K562 (cell line): ENCODE data around the gene TRANK1. TPM values are rescaled to one million over a fixed set of nuclear protein-coding genes. Genes with fewer than 3 reads are reported as not detected.

ENCODE experiments used
- RBM15 ChIP-seq: fragments of 200-400 bp; formaldehyde crosslinking; IDR thresholded peaks from 2 replicates; pipeline ENCODE4 v1.6.1; 2018; ENCODE audit warnings: mild to moderate bottlenecking, low read length, moderate library complexity; ENCODE audit not compliant: insufficient read depth
- polyA plus RNA-seq, 8 experiments: library from polyadenylated mRNA; depleted of rRNA in 4 of 8; stranded (reverse) in 5 of 8; unstranded in 3 of 8; fragments of >200 nt; fragmentation: Nextera tagmentation in 2 of 8; fragmentation: Illumina TruSeq in 1 of 8; extraction: Ambion mirVana in 2 of 8; extraction: Trizol in 1 of 8; gene quantifications; 2 replicates each; pipeline versions ENCODE4 v1.2.1 to v1.2.3, GENCODE V29; 2011 to 2014; ENCODE audit warnings: inconsistent platforms in 1 of 8, missing spikeins in 1 of 8
- total RNA-seq, 7 experiments: library from RNA; depleted of rRNA in 6 of 7; stranded (reverse); fragments of >200 nt in 6 of 7; fragmentation: Illumina TruSeq in 2 of 7; extraction: Trizol in 2 of 7; gene quantifications; 2 replicates each; pipeline versions ENCODE4 v1.2.1 to v1.2.3, GENCODE V29; 2011 to 2021; ENCODE audit warnings: low replicate concordance in 1 of 7
- TF ChIP-seq, protein P1 (sequence below): fragments of 250-450 bp; sonication (Bioruptor Pico); IDR thresholded peaks from 2 replicates; pipeline ENCODE4 v1.5.0; 2021
- TF ChIP-seq, protein P2 (sequence below): fragments of 250-450 bp; sonication (Bioruptor Pico); IDR thresholded peaks from 2 replicates; pipeline ENCODE4 v1.5.0; 2021; ENCODE audit warnings: mild to moderate bottlenecking, borderline replicate concordance
- TF ChIP-seq, protein P3 (sequence below): fragments of 450-650 bp; IDR thresholded peaks from 2 replicates; pipeline ENCODE4 v1.6.1; 2017; ENCODE audit warnings: antibody characterized with exemption
- TF ChIP-seq, protein P4 (sequence below): sonication (generic); formaldehyde crosslinking; IDR thresholded peaks from 2 replicates; pipeline ENCODE4 v1.8.0; 2023; ENCODE audit warnings: mild to moderate bottlenecking, missing genetic modification reagents

Gene TRANK1
- total and polyA plus RNA-seq, 9 of the 15 experiments (the other 6 are each of a cell fraction or from before 2014, with no cell fraction given): 0.41 to 5.3 (median 2.1) TPM

DNA sequence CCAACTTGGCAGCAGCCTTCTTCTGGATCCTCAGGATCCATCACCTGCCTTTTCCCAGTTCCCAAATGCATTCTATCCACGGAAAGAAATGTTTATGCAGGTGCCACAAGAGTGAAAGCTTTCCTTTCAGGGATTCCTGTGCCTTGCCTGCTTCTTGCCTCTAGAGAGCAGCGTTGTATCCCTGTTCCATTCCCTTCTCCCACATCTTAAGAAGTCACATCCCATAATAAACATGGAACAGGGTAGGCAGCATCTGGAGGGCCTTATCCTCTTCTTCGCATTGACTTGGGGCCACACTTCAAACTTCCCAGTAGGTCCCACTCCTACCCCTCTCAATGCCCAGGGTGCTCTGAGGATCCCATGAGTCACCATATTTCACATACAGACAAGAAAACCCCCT lies 107.8 kb downstream of the TRANK1 start (continued):
- TF ChIP-seq, protein P1, sequence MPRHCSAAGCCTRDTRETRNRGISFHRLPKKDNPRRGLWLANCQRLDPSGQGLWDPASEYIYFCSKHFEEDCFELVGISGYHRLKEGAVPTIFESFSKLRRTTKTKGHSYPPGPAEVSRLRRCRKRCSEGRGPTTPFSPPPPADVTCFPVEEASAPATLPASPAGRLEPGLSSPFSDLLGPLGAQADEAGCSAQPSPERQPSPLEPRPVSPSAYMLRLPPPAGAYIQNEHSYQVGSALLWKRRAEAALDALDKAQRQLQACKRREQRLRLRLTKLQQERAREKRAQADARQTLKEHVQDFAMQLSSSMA: no peak
- TF ChIP-seq RBM15: no peak
- TF ChIP-seq, protein P2, sequence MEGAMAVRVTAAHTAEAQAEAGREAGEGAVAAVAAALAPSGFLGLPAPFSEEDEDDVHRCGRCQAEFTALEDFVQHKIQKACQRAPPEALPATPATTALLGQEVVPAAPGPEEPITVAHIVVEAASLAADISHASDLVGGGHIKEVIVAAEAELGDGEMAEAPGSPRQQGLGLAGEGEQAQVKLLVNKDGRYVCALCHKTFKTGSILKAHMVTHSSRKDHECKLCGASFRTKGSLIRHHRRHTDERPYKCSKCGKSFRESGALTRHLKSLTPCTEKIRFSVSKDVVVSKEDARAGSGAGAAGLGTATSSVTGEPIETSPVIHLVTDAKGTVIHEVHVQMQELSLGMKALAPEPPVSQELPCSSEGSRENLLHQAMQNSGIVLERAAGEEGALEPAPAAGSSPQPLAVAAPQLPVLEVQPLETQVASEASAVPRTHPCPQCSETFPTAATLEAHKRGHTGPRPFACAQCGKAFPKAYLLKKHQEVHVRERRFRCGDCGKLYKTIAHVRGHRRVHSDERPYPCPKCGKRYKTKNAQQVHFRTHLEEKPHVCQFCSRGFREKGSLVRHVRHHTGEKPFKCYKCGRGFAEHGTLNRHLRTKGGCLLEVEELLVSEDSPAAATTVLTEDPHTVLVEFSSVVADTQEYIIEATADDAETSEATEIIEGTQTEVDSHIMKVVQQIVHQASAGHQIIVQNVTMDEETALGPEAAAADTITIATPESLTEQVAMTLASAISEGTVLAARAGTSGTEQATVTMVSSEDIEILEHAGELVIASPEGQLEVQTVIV (CRISPR knock-in tag): no peak
- TF ChIP-seq, protein P3, sequence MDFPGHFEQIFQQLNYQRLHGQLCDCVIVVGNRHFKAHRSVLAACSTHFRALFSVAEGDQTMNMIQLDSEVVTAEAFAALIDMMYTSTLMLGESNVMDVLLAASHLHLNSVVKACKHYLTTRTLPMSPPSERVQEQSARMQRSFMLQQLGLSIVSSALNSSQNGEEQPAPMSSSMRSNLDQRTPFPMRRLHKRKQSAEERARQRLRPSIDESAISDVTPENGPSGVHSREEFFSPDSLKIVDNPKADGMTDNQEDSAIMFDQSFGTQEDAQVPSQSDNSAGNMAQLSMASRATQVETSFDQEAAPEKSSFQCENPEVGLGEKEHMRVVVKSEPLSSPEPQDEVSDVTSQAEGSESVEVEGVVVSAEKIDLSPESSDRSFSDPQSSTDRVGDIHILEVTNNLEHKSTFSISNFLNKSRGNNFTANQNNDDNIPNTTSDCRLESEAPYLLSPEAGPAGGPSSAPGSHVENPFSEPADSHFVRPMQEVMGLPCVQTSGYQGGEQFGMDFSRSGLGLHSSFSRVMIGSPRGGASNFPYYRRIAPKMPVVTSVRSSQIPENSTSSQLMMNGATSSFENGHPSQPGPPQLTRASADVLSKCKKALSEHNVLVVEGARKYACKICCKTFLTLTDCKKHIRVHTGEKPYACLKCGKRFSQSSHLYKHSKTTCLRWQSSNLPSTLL: no peak
- TF ChIP-seq, protein P4, sequence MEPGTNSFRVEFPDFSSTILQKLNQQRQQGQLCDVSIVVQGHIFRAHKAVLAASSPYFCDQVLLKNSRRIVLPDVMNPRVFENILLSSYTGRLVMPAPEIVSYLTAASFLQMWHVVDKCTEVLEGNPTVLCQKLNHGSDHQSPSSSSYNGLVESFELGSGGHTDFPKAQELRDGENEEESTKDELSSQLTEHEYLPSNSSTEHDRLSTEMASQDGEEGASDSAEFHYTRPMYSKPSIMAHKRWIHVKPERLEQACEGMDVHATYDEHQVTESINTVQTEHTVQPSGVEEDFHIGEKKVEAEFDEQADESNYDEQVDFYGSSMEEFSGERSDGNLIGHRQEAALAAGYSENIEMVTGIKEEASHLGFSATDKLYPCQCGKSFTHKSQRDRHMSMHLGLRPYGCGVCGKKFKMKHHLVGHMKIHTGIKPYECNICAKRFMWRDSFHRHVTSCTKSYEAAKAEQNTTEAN (CRISPR knock-in tag): no peak
